Measurements from ENCODE around the gene PEDS1.
A peak's percentile ranks its signal among the peaks of the same experiment; 100 is the strongest.
"Not testable (repeated sequence)": the region's sequence is repeated elsewhere in the genome, so short reads cannot be mapped to it uniquely, and the experiment has no call there.

The PEDS1 gene

DNA sequence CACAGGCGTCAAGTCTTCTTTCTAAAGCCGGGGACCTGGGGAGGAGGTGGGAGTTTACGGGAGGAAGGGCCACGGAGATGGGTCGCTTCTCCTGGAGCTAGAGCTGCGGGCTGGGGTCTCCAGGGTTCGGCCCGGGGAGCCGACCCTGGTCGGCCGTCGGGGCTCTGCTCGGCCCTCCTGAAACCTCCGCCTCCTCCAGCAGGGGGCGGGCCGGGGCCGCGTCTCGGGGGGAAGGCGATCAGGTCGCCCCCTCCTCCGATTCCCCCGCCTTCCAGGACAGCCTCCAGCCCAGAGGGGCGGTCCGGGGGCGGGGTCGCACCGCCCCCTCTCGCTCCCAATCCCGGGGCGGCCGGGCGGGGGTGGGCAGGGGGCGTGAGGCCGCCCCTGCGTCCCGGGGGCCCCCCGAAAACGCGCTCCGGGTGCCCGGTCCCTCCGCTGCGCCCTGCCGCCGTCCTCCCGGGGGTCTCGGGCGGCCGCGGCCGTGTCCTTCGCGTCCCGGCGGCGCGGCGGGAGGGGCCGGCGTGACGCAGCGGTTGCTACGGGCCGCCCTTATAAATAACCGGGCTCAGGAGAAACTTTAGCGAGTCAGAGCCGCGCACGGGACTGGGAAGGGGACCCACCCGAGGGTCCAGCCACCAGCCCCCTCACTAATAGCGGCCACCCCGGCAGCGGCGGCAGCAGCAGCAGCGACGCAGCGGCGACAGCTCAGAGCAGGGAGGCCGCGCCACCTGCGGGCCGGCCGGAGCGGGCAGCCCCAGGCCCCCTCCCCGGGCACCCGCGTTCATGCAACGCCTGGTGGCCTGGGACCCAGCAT, 36.9 kb upstream of the PEDS1 start, which contains the start of gene CEBPB:
TSS of gene CEBPB (plus strand) at position 580 of the 814 bp plus-strand sequence. CDS start at position 784, 204 bp downstream.
- DNase-seq (ENCODE audit: low read depth in 1 of 2, low spot score in 1 of 2), result peak; percentile 64 to 71

DNA sequence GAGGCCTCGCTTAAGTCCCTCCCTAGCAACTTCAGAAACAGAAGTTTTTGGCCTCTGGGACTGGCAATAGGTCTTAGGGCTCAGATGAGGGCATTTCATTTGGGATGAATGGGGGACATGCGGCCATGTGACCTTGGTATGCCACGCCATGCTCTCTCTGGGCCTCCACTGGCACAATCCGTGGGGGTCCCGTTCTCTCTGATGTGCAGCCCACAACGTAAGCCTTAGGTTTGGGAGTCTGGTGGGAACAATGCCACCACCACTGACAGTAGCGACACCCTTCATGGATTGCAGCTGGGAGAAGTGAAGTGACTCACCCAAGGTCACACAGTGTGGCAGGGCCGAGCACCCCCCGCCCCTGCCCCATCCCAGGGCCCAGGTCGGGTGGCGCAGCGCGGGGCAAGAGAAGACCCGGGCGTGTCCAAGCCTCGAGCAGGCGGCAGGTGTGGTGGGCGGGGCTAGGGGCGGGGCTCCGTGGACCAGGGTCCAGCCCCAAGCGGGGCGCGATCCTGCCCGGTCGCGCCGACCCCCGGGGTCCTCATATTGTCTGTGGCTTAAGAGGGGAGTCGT, 36.2 kb upstream of the PEDS1 start:
- peak in 1 of 2 donors; percentile 25 for DNase-seq (ENCODE audit: low read depth in 1 of 2, low spot score in 1 of 2)

DNA sequence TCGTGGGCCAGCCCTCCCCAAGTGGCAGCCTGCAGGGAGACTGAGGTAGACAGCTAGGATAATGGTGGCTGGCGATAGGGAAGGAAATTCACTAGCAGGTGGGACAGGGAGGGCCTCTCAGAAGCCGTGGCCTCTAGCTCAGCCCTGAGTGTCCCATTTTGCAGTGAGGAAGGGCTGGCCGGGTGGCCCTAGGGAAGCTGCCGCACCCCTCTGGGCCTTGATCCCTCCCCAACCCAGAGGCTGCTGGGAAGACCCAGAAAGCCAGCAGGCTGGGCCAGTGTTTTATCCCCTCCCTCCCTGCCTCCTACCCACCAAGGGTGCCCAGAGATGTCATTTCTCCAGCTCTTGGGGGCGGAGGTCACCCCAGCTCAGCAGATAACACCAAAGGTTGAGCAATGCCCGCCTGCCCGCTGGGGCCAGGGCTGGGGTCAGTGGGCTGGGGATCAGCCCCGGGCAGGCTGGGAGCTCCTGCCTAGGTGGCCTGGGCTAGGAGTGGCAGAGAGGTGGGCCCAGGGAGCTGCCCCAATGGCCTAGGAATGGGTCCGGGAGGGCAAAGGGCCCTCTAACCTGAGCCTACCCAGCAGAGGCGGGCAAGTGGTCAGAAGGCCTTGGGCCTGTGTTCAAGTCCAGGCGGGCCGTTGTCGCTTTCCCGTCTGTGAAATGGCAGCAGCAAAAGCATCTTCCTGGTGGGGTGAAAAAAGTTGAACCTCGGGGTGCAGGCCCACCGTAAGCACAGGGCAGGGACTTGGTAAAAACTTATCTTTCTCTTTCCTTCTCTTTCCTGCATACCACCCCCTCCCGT, 35.6 kb upstream of the PEDS1 start:
- DNase-seq (ENCODE audit: low read depth in 1 of 2, low spot score in 1 of 2), result no peak

DNA sequence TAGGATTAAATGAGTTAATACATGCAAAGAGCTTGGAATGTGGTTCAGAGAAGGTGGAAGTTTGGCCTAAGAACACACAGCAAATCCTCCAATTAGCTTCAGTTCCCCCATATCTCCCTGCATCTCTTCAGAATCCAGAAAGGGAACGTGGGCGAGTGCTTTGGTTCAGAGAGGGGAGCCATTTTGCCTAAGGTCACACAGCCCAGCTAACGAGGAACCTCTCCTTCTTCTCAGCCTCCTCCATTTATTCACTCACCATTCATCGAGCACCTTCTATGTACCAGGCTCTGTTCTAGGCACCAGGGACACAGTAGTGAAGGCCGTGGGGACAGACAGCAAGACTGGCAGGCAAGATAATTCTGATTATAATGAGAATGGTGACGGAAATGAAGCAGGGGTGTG, 34.8 kb upstream of the PEDS1 start:
- no peak for DNase-seq (ENCODE audit: low read depth in 1 of 2, low spot score in 1 of 2)

DNA sequence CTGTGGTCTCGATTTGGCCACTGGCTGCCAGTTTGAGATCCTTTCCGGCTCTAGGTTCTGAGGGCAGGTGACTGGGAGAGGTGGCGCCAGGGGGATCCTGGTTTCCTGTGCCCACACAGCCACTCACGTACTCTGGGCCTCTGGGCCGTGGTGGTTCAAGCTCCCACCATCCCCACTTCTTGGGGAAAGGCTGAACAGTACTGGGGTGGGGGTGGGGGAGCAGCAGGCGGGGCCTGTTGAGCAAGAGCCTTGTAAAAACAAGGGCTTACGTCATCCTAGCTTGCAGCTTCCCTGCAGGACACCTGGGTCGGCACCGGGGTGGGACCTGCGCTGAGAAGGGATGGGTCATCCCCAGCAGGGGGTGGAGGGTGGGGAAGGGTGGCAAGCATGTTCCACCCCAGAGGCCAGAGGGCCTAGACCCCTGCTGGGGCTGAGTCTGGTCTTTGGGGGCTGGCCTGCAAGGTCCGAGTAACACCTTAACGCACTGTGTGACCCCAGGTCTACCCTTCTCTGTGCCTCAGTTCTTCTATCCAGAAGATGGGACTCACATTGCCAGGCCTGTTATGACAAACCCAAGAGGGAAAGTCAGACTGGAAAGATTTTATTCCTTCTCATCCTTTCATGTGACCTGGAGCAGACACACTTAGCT, 34.0 kb upstream of the PEDS1 start:
- DNase-seq (ENCODE audit: low read depth in 1 of 2, low spot score in 1 of 2), result no peak

DNA sequence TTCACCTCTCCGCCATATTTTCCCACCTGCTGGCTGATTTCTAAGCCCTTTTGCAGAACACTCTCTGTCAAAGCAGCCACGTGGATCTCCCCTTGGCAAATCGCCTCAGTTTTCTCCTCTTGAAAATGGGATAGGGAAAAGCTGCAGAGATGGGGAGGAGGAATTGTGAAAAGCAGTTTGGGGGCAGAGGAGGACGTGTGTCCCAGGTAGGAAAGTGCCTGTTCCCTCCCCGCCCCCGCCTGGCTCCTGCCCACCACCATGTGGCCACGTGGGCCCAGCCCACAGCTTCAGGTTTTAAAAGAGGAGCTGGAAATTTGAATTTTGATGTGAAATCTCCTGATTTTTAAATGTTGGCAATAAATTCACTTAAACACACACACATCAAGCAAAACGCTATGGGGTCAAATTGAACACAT, 33.5 kb upstream of the PEDS1 start:
- no peak for DNase-seq (ENCODE audit: low read depth in 1 of 2, low spot score in 1 of 2)

DNA sequence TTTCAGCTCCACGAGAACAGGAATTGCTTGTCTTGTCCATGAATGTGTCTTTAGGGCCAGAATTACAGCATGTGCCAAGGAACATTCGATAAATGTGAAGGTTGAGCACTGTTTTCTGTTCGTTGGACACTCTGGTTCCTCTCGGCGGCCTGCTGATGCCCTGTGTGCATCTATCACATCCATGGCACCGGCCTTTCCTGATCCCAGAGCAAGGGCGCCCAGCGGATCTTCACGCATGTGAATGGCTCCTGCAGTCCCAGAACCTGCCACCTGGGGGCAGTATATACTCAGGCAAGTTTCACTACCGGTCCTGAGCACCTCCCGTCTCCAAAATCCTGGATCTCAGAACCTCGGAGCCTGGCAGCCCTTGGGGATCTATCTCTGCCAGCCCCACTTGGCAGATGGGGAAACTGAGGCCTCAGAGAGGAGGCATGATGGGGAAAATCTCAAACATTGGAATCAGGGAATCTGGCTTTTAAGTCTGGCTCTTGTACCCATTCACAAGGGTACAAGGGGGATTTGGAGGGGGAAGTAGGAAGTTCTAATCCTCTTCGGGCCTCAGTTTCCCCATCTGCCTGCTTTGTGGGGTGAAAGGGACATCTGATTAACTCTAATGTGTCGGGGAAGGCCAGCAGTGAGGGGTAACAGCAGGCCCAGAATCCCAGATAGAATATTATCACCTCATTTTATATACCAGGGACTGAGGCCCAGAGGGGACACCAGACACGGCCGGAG, 32.8 kb upstream of the PEDS1 start:
- DNase-seq (ENCODE audit: low read depth in 1 of 2, low spot score in 1 of 2), result peak; percentile 85 to 90

DNA sequence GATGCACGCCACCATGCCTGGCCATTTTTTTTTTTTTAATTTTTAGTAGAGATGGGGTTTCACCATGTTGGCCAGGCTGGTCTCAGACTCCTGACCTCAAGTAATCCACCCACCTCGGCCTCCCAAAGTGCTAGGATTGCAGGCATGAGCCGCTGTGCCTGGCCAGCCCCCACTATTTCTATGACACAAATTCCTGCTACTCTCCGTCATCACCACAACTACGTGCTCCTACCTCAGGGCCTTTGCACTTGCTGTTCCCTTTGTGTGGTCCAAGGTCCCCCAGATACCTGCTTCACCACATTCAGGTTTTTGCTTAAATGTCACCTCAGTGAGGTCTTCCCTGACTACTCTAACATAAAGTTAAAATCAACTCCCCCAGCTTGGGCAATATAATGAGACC, 31.9 kb upstream of the PEDS1 start:
- no peak for DNase-seq (ENCODE audit: low read depth in 1 of 2, low spot score in 1 of 2)

DNA sequence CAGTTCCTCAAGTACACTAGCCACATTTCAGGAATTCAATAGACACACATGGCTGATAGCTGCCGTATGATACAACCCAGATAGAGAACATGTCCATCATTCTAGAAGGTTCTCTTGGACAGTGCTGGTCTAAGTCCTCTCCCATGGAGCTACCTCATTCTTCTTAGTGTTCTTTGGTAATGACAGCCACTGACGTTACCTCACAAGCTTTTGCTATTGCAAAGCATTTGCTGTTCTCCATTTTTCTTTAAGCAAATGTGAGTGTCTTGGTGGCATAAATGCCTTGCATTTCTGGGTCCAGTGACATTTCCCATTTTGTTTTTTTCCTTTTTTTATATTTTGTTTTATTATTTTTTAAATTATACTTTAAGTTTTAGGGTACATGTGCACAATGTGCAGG, 28.8 kb upstream of the PEDS1 start:
- no peak for DNase-seq (ENCODE audit: low read depth in 1 of 2, low spot score in 1 of 2)

DNA sequence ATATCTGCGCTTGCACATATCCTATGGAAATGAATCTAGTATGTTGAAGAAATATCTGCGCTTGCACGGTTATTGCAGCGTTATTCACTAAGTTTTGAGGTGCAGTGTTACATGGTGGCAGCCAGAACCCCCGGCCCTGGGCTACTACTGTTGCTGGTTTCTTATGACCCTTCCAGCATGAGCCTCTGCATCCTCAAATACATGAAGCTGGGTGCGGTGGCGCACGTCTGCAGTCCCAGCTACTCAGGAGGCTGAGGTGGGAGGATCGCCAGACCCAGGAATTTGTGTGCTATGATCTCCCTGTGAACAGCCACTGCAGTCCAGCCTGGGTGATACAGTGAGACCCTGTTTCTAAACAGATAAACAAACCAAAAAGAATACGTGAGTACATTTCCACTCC, 27.8 kb upstream of the PEDS1 start:
- no peak for DNase-seq (ENCODE audit: low read depth in 1 of 2, low spot score in 1 of 2)

DNA sequence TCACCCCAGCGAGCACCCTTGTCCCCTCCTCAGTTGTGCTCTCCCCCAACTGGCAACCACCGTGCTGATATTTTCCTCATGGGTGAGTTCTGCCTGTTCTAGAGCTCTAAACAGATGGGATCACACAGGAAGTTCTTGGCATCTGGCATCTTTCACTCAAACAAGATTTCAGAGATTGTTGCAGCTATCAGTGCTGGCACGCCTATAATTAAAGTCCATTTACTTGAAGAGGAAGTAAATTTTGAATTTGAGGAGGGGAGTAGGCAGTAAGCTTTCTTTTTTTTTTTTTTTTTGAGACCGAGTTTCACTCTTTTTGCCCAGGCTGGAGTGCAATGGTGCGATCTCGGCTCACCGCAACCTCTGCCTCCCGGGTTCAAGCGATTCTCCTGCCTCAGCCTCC, 25.1 kb upstream of the PEDS1 start:
- not testable (repeated sequence) for DNase-seq (ENCODE audit: low read depth in 1 of 2, low spot score in 1 of 2)

DNA sequence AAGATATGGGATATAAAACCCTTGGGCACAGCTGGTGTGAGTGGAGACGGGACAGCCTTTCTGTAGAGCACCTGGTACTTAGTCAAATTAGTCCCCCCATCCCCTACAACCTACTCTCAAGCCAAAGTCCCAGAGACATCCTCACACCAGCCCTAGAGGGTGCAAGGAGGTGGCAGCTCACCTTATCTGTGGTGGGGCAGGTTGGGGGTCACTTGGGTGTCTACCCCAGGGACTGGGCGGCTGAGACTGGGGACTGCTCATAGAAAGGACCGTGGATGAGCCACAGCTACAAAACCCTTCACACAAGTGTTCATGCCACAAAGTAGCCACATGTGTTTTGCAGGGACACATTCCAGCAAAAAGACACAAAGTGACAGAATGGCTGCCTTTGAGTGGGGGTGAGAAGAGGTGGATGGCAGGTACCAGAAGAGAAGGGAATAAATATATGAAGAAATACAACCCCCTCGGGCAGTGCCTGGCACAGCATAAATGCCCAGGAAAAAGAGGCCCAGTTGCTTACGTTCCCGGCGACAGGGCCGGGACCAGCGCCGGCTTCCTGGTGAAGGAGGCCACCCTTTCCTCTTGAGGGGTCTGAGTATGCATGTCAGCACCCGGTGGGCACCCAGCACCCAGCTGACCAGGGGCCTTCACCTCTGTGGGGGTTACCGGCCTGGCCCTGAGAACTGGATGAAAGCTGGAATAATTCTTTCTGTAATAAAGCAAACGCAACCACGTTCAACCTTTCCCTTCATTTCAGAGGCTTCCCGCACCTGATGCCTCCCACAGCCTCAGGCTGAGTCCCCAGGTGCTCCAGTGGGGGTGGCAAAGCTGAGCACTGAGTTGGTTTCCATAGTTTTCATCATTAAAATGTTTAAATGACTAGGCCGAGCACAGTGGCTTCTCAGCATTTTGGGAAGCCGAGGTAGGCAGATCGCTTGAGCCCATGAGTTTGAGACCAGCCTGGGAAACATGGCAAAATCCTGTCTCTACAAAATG, 22.7 kb upstream of the PEDS1 start:
- DNase-seq (ENCODE audit: low read depth in 1 of 2, low spot score in 1 of 2), result no peak

DNA sequence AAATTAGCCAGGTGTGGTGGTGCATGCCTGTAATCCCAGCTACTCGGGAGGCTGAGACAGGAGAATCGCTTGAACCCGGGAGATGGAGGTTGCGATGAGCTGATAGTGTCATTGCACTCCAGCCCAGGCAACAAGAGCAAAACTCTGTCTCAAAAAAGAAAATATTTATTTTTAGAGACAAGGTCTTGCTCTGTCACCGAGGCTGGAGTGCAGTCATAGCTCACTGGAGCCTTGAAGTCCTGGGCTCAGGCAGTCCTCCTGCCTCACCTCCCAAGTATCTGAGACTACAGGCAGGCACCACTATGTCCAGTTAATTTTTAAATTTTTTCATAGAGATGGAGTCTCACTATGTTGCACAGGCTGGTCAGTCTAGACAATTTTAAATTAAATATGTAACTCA, 20.9 kb upstream of the PEDS1 start:
- no peak for DNase-seq (ENCODE audit: low read depth in 1 of 2, low spot score in 1 of 2)

DNA sequence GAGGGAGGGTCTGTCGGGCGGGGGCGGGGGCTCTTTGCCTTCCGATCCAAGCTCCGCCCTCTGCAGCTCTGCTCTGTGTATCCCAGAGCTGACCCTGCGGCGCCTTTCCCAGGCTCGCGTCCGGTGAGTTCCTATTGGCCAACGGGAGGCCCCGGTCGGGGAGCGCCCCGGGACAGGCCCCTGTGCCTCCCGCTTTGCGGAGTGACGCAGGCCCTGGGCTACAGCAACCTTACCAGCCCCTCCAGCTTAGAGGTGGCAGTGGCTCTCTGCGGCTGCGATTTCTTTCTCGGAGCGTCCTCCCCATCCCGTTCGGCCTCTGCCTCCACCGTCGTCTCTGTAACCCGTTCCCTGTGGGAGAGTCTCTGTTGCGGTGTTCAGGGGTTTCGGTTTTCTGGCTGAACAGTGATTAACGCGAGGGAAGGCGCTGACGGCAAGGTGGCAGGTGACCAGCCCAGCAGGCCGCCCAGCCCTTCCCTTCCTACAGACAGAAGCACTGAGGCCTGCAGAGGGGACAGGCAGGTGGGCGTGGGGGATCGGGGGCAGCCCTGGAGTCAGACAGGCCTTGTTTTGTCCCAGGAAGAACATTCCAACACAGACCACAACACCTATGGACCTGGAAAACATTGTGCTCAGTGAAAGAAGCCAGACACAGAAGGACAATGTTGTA, 19.0 kb upstream of the PEDS1 start:
- no peak for DNase-seq (ENCODE audit: low read depth in 1 of 2, low spot score in 1 of 2)

DNA sequence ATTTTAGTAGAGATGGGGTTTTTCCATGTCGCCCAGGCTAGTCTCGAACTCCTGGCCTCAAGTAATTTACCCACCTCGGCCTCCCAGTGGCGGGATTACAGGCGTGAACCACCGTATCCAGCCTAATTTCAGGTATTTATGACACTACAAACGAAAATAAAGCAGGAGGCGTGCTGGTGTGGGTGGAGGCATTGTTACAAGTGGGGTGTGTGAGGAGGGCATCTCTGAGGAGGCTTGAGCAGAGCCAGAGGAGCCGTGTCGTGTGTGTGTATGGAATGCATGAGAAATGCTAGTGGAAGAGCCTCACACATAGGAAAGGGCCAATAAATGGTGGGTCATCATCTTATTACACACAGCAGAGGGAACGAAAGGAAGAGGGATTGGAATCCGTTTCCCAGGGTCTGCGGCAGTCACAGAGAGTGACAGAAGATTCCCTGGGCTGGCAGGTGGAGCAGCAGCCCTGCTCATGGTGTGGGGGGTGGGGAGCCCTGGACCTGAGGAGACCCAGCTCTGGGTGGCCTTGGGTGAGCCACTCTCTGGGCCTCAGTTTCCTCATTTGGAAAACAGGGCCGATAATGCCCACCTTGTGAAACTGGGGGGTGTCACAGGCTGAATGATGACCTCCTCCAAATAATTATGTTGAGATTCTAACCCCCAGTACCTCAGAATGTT, 17.2 kb upstream of the PEDS1 start:
- DNase-seq (ENCODE audit: low read depth in 1 of 2, low spot score in 1 of 2), result no peak

DNA sequence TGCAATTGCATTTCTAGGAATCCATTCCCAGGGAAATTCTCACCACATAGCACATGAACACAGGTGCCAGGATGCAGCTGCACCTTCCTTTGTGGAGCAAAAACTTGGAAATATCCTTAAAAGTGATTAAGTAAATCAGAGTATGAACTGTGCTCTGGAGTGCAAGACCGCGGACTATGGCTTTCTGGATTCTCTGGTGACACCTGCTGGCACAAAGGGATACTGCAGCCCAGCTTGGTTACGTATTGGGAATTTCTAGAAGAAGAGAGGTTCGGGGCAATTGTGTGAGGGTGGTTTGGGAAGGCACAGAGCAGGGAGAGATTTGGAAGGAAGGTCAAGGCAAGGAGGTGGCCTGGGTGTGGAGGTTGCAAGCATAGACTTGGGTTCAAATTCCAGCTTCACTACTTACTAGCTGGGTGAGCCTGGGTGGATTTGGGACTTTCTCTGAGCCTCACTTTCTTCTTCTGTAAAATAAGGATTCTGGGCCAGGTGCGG, 15.9 kb upstream of the PEDS1 start:
- peak; percentile 76 to 77 for DNase-seq (ENCODE audit: low read depth in 1 of 2, low spot score in 1 of 2)

DNA sequence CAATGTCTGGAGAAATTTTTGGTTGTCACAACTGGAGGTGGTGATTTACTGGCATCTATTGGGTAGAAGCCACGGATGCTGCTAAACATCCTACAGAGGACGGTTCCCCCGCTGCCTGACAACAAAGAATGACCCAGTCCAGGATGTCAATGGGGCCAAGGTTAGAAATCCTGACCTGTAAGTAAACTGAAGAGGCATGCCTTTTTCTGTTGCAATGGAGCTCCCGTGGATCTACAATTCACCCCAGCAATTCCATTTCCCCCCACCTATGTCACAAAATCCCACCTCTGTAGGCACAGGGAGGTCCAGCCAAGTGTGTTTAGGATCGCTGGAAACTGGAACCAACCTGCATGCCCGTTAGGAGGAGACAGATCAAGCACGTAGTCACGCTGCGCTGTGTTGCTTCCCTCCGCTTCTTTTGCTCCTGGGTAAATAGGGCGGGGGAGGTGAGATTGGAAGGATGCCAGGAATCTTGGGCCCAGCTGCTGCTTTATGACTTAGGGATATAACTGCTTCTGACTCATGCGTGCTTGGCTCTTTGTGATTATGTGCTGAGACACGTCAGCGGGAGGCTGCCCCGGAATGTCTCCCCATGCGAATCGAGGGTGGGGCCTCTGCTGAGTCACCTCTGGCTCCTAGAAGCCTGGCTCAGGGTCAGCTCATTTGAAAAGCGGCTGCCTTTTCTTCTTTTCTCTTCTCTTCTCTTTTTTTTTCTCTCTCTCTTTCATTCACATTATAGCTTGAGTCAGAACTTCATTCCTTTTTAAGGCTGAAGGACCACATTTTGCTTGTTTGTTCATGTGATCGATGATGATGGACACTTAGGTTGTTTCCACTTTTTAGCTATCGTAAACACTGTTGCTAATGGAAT, 12.4 kb upstream of the PEDS1 start:
- DNase-seq (ENCODE audit: low read depth in 1 of 2, low spot score in 1 of 2), result peak; percentile 52 to 84
